ENCODE results near the gene PTPN21.

The PTPN21 gene

GRCh38 chr14:88503754-88504406, 50.9 kb downstream of the PTPN21 start:
- no peak for DNase-seq

DNA sequence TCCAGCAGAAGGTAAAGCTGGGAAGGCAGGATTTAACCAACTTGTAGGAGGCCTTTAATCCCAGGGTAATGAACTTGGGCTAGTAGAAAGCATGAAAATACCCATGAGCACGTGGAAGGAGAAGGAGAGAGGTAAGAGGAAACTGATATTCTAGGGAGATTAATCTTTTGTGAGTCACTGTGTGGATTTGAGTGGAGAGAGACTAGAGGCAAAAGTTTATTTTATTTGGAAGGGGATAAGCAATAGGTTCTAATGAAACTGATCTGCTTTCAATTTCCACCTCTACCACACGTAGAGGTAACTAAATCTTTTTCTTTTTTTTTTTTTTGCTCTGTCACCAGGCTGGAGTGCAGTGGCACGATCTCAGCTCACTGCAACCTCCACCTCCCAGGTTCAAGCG, 52.1 kb downstream of the PTPN21 start:
- DNase-seq: no peak

DNA sequence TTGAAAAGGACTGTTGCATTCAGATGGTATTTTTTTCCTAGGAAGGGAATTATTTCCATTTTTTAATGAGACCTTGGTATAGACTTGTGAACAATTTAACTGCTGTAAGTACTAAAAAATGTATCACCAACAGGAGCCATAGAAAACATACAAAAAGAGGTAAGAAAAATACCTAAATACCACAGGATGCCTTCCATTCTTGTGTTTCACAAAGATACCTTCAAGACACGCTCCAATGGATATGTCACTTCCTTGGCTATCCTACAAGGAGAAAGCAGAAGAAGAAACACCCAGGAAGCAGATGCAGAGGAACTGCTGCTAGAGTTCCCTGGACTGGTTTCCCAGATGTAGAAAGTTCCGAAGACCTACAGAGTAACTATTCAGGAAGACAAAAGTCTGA, 54.2 kb downstream of the PTPN21 start:
- DNase-seq: no peak

DNA sequence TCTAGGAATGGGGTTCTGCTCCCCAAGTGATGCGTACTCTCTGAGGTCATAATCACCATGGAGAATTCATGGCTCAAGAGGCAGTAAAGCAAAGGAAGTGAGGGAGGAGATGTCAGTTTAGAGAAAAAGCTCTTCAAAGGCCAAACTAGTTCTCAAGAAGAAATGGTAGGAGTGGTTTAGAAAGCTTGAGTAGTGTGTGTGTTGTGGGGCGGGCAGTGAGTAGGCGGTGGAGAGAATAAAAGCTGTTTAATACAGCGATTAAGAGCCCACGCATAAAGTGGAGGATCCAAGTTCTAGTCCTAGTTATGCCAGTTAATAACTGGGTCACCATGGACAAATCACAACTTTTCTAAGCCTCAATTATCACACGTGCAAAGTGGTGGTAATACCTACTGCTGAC, 55.6 kb downstream of the PTPN21 start:
- DNase-seq: no peak

GRCh38 chr14:88496414-88496813, 58.4 kb downstream of the PTPN21 start:
- no peak for DNase-seq

GRCh38 chr14:88493392-88494185, 61.2 kb downstream of the PTPN21 start:
- no peak for DNase-seq

DNA sequence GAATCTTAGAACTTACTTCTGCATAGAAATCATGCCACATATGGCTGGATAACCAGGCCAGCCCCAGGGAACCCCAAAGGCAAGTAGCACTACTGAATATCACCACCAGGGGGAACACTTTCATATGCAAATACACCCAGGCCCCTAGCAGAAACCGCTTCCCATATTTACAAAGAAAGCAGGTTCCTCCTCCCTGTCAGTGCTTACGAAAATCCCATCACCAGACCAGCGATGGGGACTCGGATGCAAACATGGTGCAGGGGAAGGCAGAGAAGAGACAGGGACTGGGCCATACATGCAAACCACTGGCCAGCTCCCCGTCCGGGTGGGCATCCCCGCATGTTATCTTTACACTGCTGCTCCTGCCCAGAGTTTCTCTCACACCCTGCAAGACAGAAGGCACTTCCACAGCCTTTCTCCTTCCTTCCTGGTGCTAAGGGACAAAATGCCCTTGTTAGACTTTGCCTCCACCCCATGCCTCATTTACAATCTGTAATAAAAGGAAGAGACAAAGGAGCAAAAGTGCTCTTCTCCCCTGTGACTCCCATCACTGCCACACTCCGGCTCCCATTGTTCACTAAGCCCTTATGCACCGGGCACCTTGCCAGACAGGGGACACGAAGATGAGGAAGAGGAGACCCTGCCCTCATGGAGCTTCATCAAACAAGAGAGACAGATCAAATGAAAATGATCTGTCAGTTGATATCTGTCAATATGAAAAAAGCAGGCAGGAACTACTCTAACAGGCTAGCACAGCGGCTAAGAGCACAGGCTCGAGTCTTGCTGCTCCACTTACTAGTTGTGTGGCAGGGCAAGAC, 62.3 kb downstream of the PTPN21 start:
- DNase-seq: peak; percentile 26

- DNase-seq: no peak
Measured at GRCh38 chr14:88490168-88490567, 64.6 kb downstream of the PTPN21 start.

DNA sequence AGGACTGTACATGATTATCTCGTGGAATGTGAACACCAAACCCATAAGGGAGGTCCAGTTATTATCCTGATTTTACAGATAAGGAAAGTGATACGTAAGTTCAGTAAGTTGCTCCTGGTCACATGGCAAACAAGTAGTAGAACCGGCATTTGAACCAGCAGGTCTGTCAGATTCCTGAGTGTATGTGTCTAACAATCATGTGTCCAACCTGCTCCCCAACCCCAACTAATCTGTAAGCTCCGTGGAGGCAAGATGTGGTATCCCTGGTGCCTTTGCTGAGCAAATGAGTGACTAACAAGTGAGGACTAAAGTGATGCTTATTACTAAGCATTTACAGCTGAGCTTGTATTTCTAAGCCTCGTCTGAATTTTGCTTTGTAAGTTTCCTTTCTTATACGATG, 65.9 kb downstream of the PTPN21 start:
- DNase-seq: no peak

GRCh38 chr14:88488081-88488480, 66.7 kb downstream of the PTPN21 start:
- no peak for DNase-seq

DNA sequence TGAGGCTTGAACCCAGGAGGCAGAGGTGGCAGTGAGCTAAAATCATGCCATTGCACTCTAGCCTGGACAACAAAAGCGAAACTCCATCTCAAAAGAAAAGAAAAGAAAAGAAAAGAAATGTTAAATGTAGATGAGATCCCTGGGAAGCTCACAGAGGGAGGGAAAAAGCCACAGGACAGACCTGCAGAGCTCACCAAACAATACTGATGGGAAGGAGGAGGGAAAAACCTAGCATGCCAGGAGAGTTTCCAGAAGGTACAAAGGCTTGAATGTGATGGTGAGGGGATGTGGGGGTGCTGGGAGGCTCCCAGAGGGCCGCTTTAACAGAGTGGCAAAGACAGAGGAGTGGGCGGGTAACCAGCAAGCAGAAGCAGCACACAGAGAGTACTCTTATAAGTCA, 72.3 kb downstream of the PTPN21 start:
- no peak for DNase-seq

DNA sequence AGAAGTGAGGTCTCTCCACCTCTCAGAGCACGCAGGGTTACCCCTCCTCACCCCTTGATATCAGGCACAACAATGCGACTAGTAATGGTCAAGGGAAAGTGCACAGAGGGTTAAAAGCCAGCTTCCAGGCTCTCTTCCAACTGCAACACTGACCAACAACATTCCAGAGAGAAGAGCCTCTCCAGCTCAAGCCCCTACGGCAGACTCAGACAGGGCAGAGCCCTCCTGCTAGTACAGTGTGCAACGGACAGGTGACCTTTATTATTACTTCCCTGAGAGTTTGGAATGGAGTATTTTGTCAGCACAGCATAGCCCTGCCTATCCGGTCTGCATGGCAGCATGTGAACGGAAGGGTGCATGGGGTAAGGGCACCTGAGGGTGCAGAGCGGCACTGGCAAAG, 73.0 kb downstream of the PTPN21 start:
- DNase-seq: no peak

- DNase-seq: no peak
Measured at GRCh38 chr14:88481059-88481458, 73.7 kb downstream of the PTPN21 start.

DNA sequence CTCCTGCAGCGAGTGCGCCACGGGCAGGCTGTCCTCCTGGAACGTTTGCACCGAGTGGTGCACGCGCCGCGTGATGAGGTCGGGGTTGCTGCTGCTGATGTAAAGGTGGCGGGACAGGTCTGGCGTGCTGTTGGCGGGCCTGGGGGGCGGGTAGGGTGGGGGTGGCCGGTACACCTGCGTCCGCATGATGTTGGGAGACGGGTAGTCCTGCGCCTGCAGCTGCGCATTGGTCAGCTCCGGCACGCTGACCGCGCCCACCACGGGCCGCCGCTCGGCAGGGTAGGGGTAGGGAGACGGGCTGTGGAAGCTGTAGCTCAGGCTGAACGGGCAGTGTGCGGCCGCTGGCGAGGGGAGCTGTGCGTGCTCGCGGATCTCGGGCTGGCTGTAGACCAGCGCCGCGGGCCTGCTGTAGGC, 75.2 kb downstream of the PTPN21 start:
- no peak for DNase-seq

DNA sequence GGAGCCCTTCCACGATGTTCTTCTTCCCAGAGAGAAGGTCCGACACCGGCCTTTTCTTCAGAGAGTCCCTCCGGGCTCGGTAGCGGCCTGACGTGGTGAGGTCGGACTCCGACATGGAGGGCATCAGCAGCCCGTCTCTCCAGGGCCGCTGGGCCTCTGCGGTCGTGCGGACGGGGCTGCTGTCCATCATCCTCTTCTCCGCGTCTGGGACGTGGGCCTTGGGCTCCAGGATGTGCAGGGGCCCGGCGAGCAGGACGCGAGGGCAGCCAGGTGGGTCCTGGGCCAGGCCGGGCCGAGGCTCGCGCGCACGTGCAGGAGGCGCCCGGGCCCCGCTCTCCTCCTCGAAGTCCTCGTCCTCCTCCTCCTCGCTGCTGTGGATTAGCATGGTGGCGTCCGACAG, 75.9 kb downstream of the PTPN21 start:
- DNase-seq: no peak

GRCh38 chr14:88477513-88478250, 77.1 kb downstream of the PTPN21 start:
- DNase-seq: no peak

DNA sequence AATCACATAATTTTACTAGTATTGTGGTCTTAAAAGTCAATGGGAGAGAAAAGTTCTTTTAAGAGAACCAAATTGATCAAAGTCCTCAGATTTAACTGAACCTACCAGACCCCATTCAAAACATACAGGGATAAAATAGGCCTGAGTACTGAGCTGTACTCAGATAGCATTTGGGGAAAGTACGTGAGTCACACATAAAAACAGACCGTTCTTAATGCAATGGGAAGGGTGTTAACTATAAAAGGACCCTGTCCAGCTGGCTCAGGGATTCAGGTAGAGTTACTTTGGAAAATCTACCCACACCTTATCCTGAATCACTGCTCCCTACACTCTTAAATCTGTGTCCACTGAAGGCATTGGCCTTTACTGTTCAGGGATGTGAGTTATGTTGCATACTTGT, 78.0 kb downstream of the PTPN21 start:
- DNase-seq: no peak

- DNase-seq: no peak
Measured at GRCh38 chr14:88476214-88476774, 78.5 kb downstream of the PTPN21 start.

DNA sequence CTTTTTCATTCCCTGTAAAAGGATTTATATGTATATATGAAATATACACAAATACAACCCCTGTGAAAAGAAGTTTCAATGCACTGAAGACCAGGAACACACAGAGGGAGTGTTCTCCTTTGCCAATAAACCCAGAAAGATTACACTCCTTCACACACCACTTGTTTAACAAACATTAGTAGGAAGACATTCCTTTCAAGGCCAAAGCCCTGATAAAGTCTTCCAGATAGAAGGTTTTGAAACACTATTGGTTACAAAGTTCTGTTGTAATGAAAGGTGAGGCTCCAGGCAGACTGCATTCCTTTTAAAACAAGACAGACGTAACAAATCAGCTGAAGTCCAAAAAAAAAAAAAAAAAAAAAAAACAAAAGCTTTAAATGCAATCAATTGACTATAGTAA, 81.0 kb downstream of the PTPN21 start:
- no peak for DNase-seq

DNA sequence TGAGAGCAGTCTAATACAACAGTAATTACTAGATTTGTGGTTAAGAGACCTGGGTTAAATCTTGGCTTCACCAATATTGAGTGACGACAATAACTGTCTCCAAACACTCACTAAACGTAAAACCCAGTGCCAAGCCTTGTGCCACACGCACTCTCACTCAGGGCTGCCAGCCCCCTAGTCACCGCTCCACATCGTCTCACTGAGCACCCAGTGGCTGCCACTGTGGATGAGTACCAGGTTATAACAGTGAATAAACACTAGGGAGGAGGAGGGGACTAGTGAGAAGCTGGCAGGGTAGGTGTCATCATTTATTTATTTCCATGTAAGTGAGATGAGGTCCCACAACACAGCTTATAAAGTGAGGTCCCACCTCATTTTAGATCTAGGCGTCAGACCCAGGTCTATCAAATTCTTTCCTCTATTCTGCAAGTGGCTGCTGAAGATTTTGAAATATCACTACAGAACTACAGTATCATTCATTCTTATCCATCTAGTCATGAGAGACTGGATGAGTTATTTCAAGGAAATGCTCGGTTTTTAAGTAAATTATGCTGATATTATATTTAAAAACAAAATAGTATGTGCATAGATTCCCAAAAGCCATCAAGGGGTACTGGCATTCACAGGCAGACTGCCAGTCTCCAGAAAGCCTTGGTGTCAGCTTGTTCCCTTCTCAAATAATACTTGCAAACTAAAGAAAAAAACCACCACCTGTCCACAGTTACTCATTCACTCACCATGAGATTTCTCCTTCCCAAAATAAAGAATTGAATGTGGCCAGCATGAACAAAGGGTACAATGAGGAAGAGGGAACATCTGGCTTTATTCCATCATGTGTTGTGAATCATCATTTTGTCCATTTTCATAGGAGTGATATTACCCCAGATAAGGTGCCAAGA, 84.0 kb downstream of the PTPN21 start:
- DNase-seq: no peak

DNA sequence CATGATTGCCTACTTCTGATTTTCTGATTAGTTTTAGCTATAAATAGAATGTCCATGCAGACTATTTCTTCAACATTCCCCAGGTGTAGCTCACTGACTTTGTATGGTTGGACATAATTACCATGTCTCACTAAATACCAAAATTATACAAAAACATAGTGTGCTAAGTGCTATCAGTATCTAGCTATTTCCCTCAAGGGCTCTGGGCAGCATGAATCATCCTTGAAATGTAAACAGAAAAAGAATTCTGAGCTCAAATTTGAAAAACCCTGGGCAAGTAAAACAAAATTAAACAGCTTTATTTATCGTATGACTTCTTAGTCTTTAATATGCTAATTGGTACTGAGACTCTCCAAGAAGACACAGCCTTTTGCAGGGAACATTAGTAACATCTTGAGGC, 86.4 kb downstream of the PTPN21 start:
- no peak for DNase-seq

- no peak for DNase-seq
Measured at GRCh38 chr14:88463318-88463717, 91.5 kb downstream of the PTPN21 start.

Data from NCI-H1048 (cell line).